Measurements from ENCODE around the gene SORL1-AS1.

Gene SORL1-AS1

DNA sequence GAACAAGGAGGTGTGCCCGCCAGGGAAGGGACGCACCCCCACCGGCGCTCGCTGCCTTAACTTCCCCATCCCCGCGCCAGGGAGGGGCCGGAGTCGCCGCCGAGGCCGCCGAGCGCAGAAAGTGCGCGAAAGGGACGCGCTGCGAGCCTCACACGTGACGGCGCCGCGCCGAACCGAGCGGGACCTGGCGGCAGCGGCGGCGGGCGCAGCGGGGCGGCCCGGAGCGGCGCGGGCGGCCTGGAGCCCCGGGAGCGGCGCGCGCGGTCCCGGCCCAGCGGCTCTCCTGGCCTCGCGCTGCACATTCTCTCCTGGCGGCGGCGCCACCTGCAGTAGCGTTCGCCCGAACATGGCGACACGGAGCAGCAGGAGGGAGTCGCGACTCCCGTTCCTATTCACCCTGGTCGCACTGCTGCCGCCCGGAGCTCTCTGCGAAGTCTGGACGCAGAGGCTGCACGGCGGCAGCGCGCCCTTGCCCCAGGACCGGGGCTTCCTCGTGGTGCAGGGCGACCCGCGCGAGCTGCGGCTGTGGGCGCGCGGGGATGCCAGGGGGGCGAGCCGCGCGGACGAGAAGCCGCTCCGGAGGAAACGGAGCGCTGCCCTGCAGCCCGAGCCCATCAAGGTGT, 670 bp downstream of the SORL1-AS1 start, which contains the start of gene SORL1:
Gene SORL1, plus strand, starts transcription at position 329 of the 623 bp plus-strand sequence. Its CDS starts 18 bp downstream, at position 347.
- peak within 1 kb of the TSS; percentile 53 for H3K4me3 ChIP-seq (ENCODE audit: low read depth, low read length)
- DNase-seq (ENCODE audit: low read depth), result no peak
- POLR2A ChIA-PET, result no interaction called here
- H3K36me3 ChIP-seq (ENCODE audit: control insufficient read depth, insufficient read depth, low read length), result no peaks in the 10 kb centered on the region
- H3K27me3 ChIP-seq (ENCODE audit: control insufficient read depth, insufficient read depth, low read length), result peaks cover 18% of the 10 kb centered on the region
- TF ChIP-seq CTCF (IDR thresholded peaks at IDR 0.05; ENCODE audit: insufficient read depth, low read depth, low read length), result peak; percentile 70
- CTCF ChIA-PET, result interaction anchor here (0.6 to 3.0 kb wide), 10 partner anchors 9 to 815 kb away, joined by 3 to 18 read pairs (median 4); no protein-coding TSS in a partner anchor

GRCh38 chr11:121451178-121451985, 1.4 kb downstream of the SORL1-AS1 start:
- Histone ChIP-seq H3K36me3 (ENCODE audit: control insufficient read depth, insufficient read depth, low read length) (no peaks in the 10 kb centered on the region), H3K27me3 (ENCODE audit: control insufficient read depth, insufficient read depth, low read length) (peaks cover 18% of the 10 kb centered on the region), H3K4me3 (ENCODE audit: low read depth, low read length) (peak overlapping the region; percentile 53)
- DNase-seq (ENCODE audit: low read depth), result no peak
- CTCF ChIA-PET, result interaction anchor here (0.9 to 3.0 kb wide), 13 partner anchors 9 to 140 kb away, joined by 3 to 18 read pairs (median 3); no protein-coding TSS in a partner anchor
- no peak for TF ChIP-seq CTCF (IDR thresholded peaks at IDR 0.05; ENCODE audit: insufficient read depth, low read depth, low read length)
- POLR2A ChIA-PET, result no interaction called here

GRCh38 chr11:121450401-121450800, 2.4 kb downstream of the SORL1-AS1 start:
- no peak for TF ChIP-seq CTCF (IDR thresholded peaks at IDR 0.05; ENCODE audit: insufficient read depth, low read depth, low read length)
- POLR2A ChIA-PET, result no interaction called here
- CTCF ChIA-PET, result interaction anchor here (1.1 to 3.0 kb wide), 7 partner anchors 14 to 121 kb away, joined by 3 to 18 read pairs (median 3); no protein-coding TSS in a partner anchor
- Histone ChIP-seq H3K4me3 (ENCODE audit: low read depth, low read length) (no peak overlapping the region), H3K36me3 (ENCODE audit: control insufficient read depth, insufficient read depth, low read length) (no peaks in the 10 kb centered on the region), H3K27me3 (ENCODE audit: control insufficient read depth, insufficient read depth, low read length) (peaks cover 18% of the 10 kb centered on the region)
- no peak for DNase-seq (ENCODE audit: low read depth)

DNA sequence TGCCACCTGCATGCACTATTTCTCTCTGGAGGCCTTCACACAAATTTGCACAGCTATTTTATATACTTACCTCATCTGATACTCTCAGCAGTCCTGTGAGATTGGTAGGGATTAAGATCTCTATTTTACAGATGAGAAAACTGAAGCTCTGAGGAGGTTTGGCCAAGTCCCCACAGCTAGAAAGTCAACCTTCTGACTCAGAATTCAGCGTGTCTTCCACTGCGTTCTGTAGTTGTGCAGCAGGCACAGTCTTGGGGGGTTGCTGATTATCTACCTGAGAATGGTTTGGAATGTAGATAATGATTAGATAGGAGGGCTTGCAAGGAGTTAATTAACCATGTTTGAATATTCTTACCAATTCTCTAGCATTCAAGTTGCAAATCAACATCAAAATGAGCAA, 3.1 kb downstream of the SORL1-AS1 start:
- POLR2A ChIA-PET, result no interaction called here
- H3K27me3 ChIP-seq (ENCODE audit: control insufficient read depth, insufficient read depth, low read length), result peaks cover 17% of the 10 kb centered on the region
- no peaks in the 10 kb centered on the region for H3K36me3 ChIP-seq (ENCODE audit: control insufficient read depth, insufficient read depth, low read length)
- CTCF ChIA-PET, result interaction anchor here (1.2 to 1.5 kb wide), 2 partner anchors 15 to 35 kb away, joined by 3 to 6 read pairs; no protein-coding TSS in a partner anchor
- no peak for DNase-seq (ENCODE audit: low read depth)
- no peak overlapping the region for H3K4me3 ChIP-seq (ENCODE audit: low read depth, low read length)
- no peak for TF ChIP-seq CTCF (IDR thresholded peaks at IDR 0.05; ENCODE audit: insufficient read depth, low read depth, low read length)

GRCh38 chr11:121449123-121449522, 3.6 kb downstream of the SORL1-AS1 start:
- no peak for TF ChIP-seq CTCF (IDR thresholded peaks at IDR 0.05; ENCODE audit: insufficient read depth, low read depth, low read length)
- H3K27me3 ChIP-seq (ENCODE audit: control insufficient read depth, insufficient read depth, low read length), result peaks cover 17% of the 10 kb centered on the region
- CTCF ChIA-PET, result no interaction called here

More at GRCh38 chr11:121449123-121449522, 3.6 kb downstream of the SORL1-AS1 start:
- no peak for DNase-seq (ENCODE audit: low read depth)
- Histone ChIP-seq H3K4me3 (ENCODE audit: low read depth, low read length) (no peak overlapping the region), H3K36me3 (ENCODE audit: control insufficient read depth, insufficient read depth, low read length) (no peaks in the 10 kb centered on the region)
- POLR2A ChIA-PET, result no interaction called here
